OCI-LY7 (cell line): Measurements from ENCODE around the gene MTMR10.

Source experiments
- CTCF ChIP-seq: fragments of 200-600 bp; sonication (generic); conservative IDR thresholded peaks from 2 replicates; pipeline ENCODE4 v1.5.1; 2014; ENCODE audit warnings: mild to moderate bottlenecking, antibody characterized with exemption, low read length, moderate library complexity, mixed read lengths
- EZH2phosphoT487 ChIP-seq: fragments of 200-600 bp; sonication (generic); IDR thresholded peaks from 2 replicates; pipeline ENCODE4 v1.6.1; 2018; ENCODE audit warnings: low read depth, borderline replicate concordance, mild to moderate bottlenecking, mixed run types, antibody characterized with exemption, low read length, moderate library complexity, mixed read lengths

GRCh38 chr15:31027910-31028578, 36.6 kb upstream of the MTMR10 start:
- no peak for TF ChIP-seq CTCF
- TF ChIP-seq EZH2phosphoT487 = no peak
